Stimulated activated CD4-positive, alpha-beta T cell treated with anti-CD3 and anti-CD28 coated beads, Interleukin-1b, Interleukin-23, amount 100 ng/mL, for 1 hour (primary cell): ENCODE data around the gene MYO15A.

Experiments used
- DNase-seq, 2 donors: peaks; one replicate each; pipeline ENCODE4 v3.0.0-alpha.2; 2020; ENCODE audit warnings: low read depth in 2 of 2

MYO15A gene

GRCh38 chr17:18101828-18102227, 6.7 kb upstream of the MYO15A start:
- DNase-seq: no peak

GRCh38 chr17:18102640-18103039, 5.9 kb upstream of the MYO15A start:
- DNase-seq: no peak

GRCh38 chr17:18105027-18105426, 3.5 kb upstream of the MYO15A start:
- no peak for DNase-seq

- DNase-seq: no peak
Observed at GRCh38 chr17:18105595-18105994, 3.0 kb upstream of the MYO15A start.

GRCh38 chr17:18106211-18106610, 2.3 kb upstream of the MYO15A start:
- DNase-seq: no peak

GRCh38 chr17:18107061-18107790, 1.3 kb upstream of the MYO15A start:
- DNase-seq: no peak

- no peak for DNase-seq
Observed at GRCh38 chr17:18107971-18108370, 585 bp upstream of the MYO15A start.

GRCh38 chr17:18109935-18110485, 1.5 kb downstream of the MYO15A start:
- DNase-seq: no peak

- DNase-seq: no peak
Observed at GRCh38 chr17:18110636-18111145, 2.1 kb downstream of the MYO15A start.

GRCh38 chr17:18111330-18111971, 2.9 kb downstream of the MYO15A start:
- no peak for DNase-seq

- no peak for DNase-seq
Observed at GRCh38 chr17:18115517-18115916, 7.0 kb downstream of the MYO15A start.

GRCh38 chr17:18116078-18116477, 7.5 kb downstream of the MYO15A start:
- DNase-seq: no peak

- DNase-seq: no peak
Observed at GRCh38 chr17:18117533-18117932, 9.0 kb downstream of the MYO15A start.

GRCh38 chr17:18117982-18118975, 9.7 kb downstream of the MYO15A start:
- no peak for DNase-seq

- no peak for DNase-seq
Observed at GRCh38 chr17:18119166-18119745, 10.7 kb downstream of the MYO15A start.

- DNase-seq: no peak
Observed at GRCh38 chr17:18119938-18120337, 11.4 kb downstream of the MYO15A start.

GRCh38 chr17:18120461-18121017, 12.0 kb downstream of the MYO15A start:
- no peak for DNase-seq

- DNase-seq: no peak
Observed at GRCh38 chr17:18121144-18121910, 12.8 kb downstream of the MYO15A start.

- DNase-seq: no peak
Observed at GRCh38 chr17:18122990-18123753, 14.6 kb downstream of the MYO15A start.
